A549 (cell line): ENCODE data around the gene LMO2.

Experiments used
- CHD2 ChIP-seq: fragments of 150-350 bp; IDR thresholded peaks from 2 replicates; pipeline ENCODE4 v1.6.1; 2014; ENCODE audit warnings: low read length; ENCODE audit not compliant: partially characterized antibody
- CTCF ChIP-seq: fragments of >200 bp; sonication (Bioruptor Twin); formaldehyde crosslinking; IDR thresholded peaks from 3 replicates; pipeline ENCODE4 v1.5.1; 2016
- EP300 ChIP-seq, 2 experiments: fragments of >200 bp; sonication (Bioruptor Twin); formaldehyde crosslinking; IDR thresholded peaks; 2 replicates in 1 of 2; 3 replicates in 1 of 2; pipeline ENCODE4 v1.6.1; 2016 to 2017
- HDAC2 ChIP-seq: fragments of 200-600 bp; sonication (generic); IDR thresholded peaks from 2 replicates; pipeline ENCODE4 v1.6.1; 2016
- MAX ChIP-seq: IDR thresholded peaks from 2 replicates; pipeline ENCODE4 v1.6.1; 2012
- NFE2L2 ChIP-seq: fragments of 150-350 bp; conservative IDR thresholded peaks from 2 replicates; pipeline ENCODE4 v1.6.1; 2014; ENCODE audit warnings: low read length
- PBX3 ChIP-seq: IDR thresholded peaks from 2 replicates; pipeline ENCODE4 v1.6.1; 2012
- POLR2A ChIP-seq: IDR thresholded peaks from 2 replicates; pipeline ENCODE4 v1.6.1; 2012; ENCODE audit warnings: mild to moderate bottlenecking, low read length
- RAD21 ChIP-seq, 2 experiments: fragments of >200 bp in 1 of 2; sonication (Bioruptor Twin) in 1 of 2; formaldehyde crosslinking in 1 of 2; IDR thresholded peaks in 1 of 2; conservative IDR thresholded peaks in 1 of 2; 2 replicates in 1 of 2; 3 replicates in 1 of 2; pipeline ENCODE4 v1.6.1; 2012 to 2018; ENCODE audit warnings: inconsistent platforms in 1 of 2
- RNF2 ChIP-seq: fragments of 200-600 bp; sonication (generic); IDR thresholded peaks from 2 replicates; pipeline ENCODE4 v1.6.1; 2016; ENCODE audit warnings: low read depth, mild to moderate bottlenecking, antibody characterized with exemption, moderate library complexity, borderline replicate concordance
- TF ChIP-seq, protein P1 (sequence below): fragments of 200-600 bp; sonication (generic); IDR thresholded peaks from 2 replicates; pipeline ENCODE4 v1.6.1; 2016; ENCODE audit warnings: antibody characterized with exemption, mild to moderate bottlenecking, moderate library complexity

DNA sequence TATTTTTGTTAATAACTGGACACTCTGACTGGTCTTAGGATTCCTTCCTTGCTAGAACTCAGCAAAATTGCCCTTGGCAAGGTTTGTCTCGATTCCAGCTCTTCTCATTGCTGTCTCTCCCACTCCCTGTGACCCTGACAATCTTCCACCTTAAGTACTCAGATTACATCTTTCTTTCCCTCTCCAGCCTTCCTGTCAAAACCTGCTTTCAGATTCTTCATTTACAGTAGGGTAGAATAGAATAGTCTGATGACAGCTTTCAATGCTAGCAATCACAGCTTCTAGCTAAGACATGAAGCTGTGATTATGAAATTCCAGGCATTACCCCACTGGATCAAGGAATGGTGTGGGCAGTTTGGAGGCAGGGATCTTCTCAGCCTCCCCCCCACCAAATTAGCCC is 39.2 kb upstream of the LMO2 start:
- TF ChIP-seq POLR2A, result no peak
- TF ChIP-seq CHD2, result no peak
- TF ChIP-seq CTCF, result no peak
- no peak for TF ChIP-seq HDAC2
- TF ChIP-seq EP300 (IDR thresholded peaks at IDR 0.05), result no peak
- TF ChIP-seq, protein P1, sequence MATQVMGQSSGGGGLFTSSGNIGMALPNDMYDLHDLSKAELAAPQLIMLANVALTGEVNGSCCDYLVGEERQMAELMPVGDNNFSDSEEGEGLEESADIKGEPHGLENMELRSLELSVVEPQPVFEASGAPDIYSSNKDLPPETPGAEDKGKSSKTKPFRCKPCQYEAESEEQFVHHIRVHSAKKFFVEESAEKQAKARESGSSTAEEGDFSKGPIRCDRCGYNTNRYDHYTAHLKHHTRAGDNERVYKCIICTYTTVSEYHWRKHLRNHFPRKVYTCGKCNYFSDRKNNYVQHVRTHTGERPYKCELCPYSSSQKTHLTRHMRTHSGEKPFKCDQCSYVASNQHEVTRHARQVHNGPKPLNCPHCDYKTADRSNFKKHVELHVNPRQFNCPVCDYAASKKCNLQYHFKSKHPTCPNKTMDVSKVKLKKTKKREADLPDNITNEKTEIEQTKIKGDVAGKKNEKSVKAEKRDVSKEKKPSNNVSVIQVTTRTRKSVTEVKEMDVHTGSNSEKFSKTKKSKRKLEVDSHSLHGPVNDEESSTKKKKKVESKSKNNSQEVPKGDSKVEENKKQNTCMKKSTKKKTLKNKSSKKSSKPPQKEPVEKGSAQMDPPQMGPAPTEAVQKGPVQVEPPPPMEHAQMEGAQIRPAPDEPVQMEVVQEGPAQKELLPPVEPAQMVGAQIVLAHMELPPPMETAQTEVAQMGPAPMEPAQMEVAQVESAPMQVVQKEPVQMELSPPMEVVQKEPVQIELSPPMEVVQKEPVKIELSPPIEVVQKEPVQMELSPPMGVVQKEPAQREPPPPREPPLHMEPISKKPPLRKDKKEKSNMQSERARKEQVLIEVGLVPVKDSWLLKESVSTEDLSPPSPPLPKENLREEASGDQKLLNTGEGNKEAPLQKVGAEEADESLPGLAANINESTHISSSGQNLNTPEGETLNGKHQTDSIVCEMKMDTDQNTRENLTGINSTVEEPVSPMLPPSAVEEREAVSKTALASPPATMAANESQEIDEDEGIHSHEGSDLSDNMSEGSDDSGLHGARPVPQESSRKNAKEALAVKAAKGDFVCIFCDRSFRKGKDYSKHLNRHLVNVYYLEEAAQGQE, result no peak
- TF ChIP-seq NFE2L2, result no peak
- no peak for TF ChIP-seq MAX
- no peak for TF ChIP-seq RAD21 (conservative IDR thresholded peaks at IDR 0.05 in 1 of 2, IDR thresholded peaks at IDR 0.05 in 1 of 2)
- no peak for TF ChIP-seq PBX3
- no peak for TF ChIP-seq RNF2
